Mucosa of stomach (tissue), 1 donor: ENCODE results near the gene HDGFL3.

ENCODE experiments used
- H3K27me3 ChIP-seq: one replicate; pipeline ENCODE4 v1.7.0; 2013; ENCODE audit warnings: mild to moderate bottlenecking, low read length; ENCODE audit not compliant: control insufficient read depth, insufficient read depth
- H3K36me3 ChIP-seq: one replicate; pipeline ENCODE4 v1.7.0; 2013; ENCODE audit warnings: low read length; ENCODE audit not compliant: control insufficient read depth, insufficient read depth
- H3K4me1 ChIP-seq: one replicate; pipeline ENCODE4 v1.7.0; 2013; ENCODE audit warnings: mild to moderate bottlenecking, low read length; ENCODE audit not compliant: control insufficient read depth, insufficient read depth
- H3K4me3 ChIP-seq: one replicate; pipeline ENCODE4 v1.7.0; 2013; ENCODE audit warnings: low read length
- H3K9ac ChIP-seq: one replicate; pipeline ENCODE4 v1.7.0; 2013; ENCODE audit warnings: mild to moderate bottlenecking, low read length, moderate library complexity
- H3K9me3 ChIP-seq: one replicate; pipeline ENCODE4 v1.7.0; 2013; ENCODE audit warnings: mild to moderate bottlenecking, low read length, moderate library complexity; ENCODE audit not compliant: control insufficient read depth
- donor health status: Pancreatic carcinoma.

HDGFL3 gene

DNA sequence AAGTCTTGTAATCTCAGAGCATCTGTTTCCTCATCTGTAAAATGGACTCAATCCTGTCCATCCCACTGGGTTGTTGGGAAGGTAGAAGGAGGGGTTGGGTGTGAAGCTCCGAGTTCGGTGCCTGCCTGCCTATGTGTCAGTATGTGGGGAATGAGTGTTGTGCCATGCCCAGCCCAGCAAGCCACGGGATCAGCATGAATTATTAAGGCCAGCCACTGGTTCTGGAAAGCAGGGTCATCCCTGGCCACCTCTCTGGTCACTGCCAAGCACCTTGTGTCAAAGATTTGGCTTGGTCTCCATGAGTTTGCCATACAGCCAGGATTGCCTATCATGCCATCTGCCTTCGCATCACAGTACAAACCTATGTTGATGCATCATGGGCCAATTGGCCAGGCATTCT lies 88.7 kb downstream of the HDGFL3 start:
- H3K9ac ChIP-seq, result no peak overlapping the region
- H3K4me3 ChIP-seq, result no peak overlapping the region
- H3K27me3 ChIP-seq, result no peaks in the 10 kb centered on the region
- H3K4me1 ChIP-seq, result no peaks in the 10 kb centered on the region
- H3K36me3 ChIP-seq, result no peaks in the 10 kb centered on the region
- H3K9me3 ChIP-seq, result no peaks in the 10 kb centered on the region

DNA sequence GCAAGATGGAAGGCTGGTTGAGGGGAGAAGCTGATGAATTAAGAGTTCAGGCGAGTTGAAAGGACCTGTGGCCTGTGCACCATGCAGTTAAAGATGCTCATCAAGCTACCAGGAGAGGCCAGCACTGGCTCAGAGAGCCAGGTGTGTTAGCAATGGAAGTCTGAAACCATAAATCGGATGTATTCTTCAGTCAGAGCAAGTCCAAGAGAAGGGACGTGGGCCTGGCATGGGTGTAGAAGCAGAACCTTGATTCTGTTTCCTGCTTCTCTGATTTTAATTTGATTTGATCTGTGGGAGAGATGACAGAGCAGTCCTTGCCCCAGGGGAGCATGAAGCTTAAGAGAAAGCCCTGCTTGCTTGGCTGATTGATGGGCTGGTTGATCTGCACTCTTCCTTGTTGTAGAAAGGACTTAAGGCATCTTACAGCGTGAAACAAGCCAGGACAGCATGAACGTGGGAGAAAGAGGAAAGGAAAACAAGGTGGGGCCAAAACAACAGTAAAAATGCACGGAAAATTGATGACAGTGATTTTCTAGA lies 89.3 kb downstream of the HDGFL3 start:
- no peaks in the 10 kb centered on the region for H3K4me1 ChIP-seq
- no peak overlapping the region for H3K9ac ChIP-seq
- H3K36me3 ChIP-seq, result no peaks in the 10 kb centered on the region
- H3K9me3 ChIP-seq, result no peaks in the 10 kb centered on the region
- no peaks in the 10 kb centered on the region for H3K27me3 ChIP-seq
- no peak overlapping the region for H3K4me3 ChIP-seq

DNA sequence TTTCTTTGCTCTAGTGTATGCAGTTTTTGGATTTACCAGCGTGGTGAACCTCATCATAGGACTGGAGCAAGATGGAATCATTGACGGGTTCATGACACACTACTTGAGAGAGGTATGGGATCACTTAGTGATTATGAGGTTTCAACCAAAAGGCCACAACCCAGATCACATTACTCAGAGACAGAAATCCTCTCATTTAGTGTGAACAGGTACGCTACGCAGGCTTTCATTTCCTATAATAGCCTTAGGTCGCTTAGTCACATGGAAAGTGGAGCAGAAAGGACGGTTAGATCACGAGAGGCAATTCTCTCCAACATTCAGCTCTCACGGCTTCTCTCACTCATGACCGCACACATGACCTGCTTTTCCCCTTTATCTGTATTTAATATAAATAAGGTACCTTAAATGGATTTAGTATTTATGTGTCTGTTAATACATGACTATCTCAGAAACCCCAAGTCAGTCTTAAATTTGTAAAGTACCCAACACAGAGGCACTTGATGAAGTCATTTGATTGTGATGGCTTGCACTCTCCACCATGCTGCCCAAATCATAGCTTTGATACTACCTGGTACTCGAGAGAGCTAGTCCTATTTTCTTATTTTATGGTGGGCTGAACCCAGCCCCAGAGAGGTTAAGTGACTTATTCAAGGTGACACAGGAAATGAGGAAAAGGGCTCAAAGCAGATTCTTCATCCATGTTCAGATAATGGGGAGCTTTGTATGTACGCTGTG lies 91.6 kb downstream of the HDGFL3 start:
- H3K4me1 ChIP-seq, result no peaks in the 10 kb centered on the region
- H3K4me3 ChIP-seq, result no peak overlapping the region
- H3K27me3 ChIP-seq, result no peaks in the 10 kb centered on the region
- no peak overlapping the region for H3K9ac ChIP-seq
- H3K9me3 ChIP-seq, result no peaks in the 10 kb centered on the region
- no peaks in the 10 kb centered on the region for H3K36me3 ChIP-seq

DNA sequence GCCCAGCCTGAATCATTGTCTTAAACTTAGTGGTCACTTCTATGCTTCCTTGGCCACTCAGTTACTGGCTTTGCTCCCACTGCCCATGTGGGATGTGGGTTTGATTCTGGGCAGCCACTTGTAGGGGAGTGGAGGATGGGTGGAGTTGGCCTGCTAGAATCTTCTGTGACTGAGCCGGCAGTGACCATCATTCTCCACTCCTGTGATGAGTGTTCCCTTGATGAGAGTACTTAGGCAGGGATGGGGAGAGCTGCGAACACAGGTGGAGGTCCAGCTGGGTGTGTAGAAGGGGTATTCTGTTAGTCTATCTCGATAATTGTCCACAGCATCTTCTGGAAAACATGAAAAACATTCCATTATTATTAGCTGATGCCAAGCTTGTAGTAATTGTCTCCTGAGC lies 92.2 kb downstream of the HDGFL3 start:
- no peaks in the 10 kb centered on the region for H3K9me3 ChIP-seq
- H3K9ac ChIP-seq, result no peak overlapping the region
- no peaks in the 10 kb centered on the region for H3K36me3 ChIP-seq
- H3K27me3 ChIP-seq, result no peaks in the 10 kb centered on the region
- no peak overlapping the region for H3K4me3 ChIP-seq
- no peaks in the 10 kb centered on the region for H3K4me1 ChIP-seq

DNA sequence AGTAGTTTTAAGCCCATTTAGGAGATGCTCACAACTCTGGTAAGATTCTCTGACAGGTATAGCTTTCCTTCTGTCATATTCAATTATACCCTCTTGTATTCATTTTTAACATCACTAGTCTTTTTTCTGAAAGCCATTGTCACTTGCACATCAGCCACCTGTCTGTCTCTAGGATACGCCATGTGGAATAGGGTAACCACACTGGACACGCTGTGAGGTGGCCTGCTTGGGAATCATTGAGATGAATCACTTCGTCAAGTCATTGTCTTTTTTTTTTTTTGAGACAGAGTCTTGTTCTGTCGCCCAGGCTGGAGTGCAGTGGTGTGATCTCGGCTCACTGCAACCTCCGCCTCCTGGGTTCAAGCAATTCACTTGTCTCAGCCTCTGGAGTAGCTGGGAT lies 92.8 kb downstream of the HDGFL3 start:
- H3K36me3 ChIP-seq, result no peaks in the 10 kb centered on the region
- peaks cover 3% of the 10 kb centered on the region for H3K27me3 ChIP-seq
- no peak overlapping the region for H3K9ac ChIP-seq
- no peak overlapping the region for H3K4me3 ChIP-seq
- H3K4me1 ChIP-seq, result no peaks in the 10 kb centered on the region
- no peaks in the 10 kb centered on the region for H3K9me3 ChIP-seq

DNA sequence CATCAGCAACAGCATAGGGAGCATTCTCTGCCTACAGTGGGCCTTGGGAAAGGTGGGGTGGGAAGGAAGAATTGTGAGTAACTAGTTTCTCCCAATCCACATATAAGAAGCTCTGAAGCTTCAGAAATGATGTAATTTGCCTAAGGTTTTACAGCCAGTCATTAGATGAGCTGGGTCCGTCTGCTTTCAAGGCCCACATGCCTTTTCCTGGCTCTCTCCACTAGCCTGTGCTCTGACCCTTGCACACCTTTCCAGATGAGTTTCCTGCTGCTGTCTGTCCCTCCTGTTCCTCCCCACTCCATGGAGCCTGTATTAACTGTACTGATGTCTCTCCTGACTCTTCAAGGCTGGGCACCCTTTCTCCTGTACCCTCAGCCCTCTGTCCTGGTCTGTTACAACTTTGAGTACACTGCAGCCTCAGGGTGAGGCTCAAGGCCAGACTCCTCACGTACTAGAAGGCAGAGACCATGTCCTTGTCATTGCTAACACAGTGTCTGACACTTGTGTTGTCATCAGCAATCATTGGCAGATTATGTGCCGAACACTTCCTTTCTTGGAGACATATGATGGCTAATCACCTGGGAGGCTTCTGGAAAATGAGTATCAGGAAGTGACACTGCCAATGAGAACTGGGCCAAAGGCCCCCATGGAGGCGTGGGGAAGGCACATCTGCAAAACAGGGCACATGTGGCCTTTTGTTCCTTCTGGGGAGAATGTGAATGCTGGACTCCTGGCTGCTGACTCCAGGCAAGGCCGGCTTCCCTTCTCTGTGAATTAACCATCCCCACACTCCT lies 93.5 kb downstream of the HDGFL3 start:
- H3K9me3 ChIP-seq, result no peaks in the 10 kb centered on the region
- no peaks in the 10 kb centered on the region for H3K36me3 ChIP-seq
- no peaks in the 10 kb centered on the region for H3K4me1 ChIP-seq
- H3K4me3 ChIP-seq, result no peak overlapping the region
- H3K27me3 ChIP-seq, result peaks cover 10% of the 10 kb centered on the region
- H3K9ac ChIP-seq, result no peak overlapping the region

DNA sequence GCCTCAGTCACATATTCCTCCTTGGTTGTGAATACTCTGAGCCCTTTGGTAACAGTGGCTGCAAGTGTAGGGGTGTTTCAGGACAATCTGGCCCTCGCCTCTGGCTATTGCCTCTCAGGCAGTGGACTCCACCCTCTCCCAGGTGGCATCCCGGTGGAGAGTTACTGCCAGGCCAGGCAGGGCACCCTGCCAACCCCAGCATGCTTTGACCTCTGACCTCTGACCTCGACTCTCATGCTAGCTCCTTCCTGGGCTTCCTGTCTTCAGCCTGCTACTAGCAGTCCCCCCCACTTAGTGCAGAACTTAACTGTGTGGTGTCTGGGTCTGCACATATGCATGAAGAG lies 94.7 kb downstream of the HDGFL3 start:
- Histone ChIP-seq H3K9ac (no peak overlapping the region), H3K36me3 (no peaks in the 10 kb centered on the region), H3K4me3 (no peak overlapping the region), H3K9me3 (no peaks in the 10 kb centered on the region), H3K4me1 (no peaks in the 10 kb centered on the region), H3K27me3 (peaks cover 22% of the 10 kb centered on the region)

DNA sequence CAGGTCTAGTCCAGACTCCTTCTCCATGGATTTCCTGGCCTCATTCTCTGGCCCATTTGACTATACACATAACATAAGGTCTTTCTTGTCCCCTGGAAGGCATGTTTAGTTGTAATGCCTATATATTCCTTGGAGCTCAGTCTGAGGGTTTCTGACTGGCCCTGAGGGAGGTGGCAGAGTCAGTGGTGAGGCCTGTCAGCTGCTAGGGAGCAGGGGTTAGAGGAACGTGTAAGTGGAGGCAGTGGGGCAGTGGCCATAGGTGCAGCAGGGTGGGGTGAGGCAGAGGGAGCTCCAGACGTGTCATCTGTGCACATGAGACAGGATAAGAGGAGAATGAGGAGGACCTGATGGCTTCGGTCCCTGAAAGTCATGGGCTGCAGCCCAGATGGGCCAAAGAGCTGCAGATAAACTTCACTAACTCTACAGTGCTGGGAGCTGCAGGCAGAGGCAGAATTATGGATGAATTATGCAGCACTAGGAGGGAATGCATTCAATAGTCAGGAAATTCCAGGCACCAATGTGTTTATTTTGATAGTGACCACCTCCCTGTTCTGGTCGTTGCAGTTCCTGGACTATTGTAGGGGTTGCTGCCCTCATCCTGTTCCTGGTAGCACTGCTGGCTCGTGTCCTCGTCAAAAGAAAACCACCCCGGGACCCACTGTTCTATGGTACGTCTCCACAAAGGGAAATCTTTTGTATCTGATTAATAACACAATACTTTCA lies 95.2 kb downstream of the HDGFL3 start:
- peaks cover 27% of the 10 kb centered on the region for H3K27me3 ChIP-seq
- H3K9me3 ChIP-seq, result no peaks in the 10 kb centered on the region
- H3K9ac ChIP-seq, result no peak overlapping the region
- no peaks in the 10 kb centered on the region for H3K4me1 ChIP-seq
- no peaks in the 10 kb centered on the region for H3K36me3 ChIP-seq
- H3K4me3 ChIP-seq, result no peak overlapping the region

DNA sequence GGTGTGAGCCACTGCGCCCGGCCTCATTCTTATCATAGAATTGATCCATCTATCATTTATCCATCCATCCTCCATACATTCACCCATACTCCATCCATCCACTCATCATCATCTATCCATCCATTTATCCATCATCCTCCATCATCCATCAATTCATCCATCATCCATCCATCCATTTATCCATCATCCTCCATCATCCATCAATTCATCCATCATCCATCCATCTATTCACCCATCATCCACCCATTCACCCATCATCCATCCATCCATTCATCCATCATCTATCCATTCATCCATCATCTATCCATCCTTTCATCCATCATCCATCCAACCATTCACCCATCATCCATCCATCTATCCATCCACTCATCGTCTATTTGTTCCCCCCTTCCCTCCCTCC lies 96.5 kb downstream of the HDGFL3 start:
- H3K27me3 ChIP-seq, result peaks cover 36% of the 10 kb centered on the region

DNA sequence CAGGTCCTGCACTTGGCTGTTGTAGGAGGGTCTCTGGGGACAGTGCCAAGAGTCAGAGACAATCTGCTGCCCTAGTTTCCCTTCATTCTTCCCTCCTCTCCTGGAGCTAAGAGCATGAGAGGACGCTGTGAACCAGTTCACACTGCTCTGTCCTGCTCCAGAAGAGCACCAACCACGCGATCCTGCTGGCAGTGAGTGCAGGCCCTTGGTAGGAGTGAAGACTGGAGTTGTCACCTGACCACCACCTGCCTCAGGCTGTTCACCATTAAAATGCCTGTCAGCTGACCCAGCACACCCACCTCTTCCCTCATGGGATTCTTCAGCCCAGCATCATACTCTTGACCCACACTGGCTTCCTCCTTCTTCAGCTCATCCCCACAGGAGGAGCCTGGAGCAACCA lies 97.2 kb downstream of the HDGFL3 start:
- no peaks in the 10 kb centered on the region for H3K36me3 ChIP-seq
- no peaks in the 10 kb centered on the region for H3K4me1 ChIP-seq
- H3K9ac ChIP-seq, result no peak overlapping the region
- no peak overlapping the region for H3K4me3 ChIP-seq
- no peaks in the 10 kb centered on the region for H3K9me3 ChIP-seq
- H3K27me3 ChIP-seq, result peaks cover 36% of the 10 kb centered on the region

More for the DNA sequence above, 96.5 kb downstream of the HDGFL3 start:
- Histone ChIP-seq H3K36me3 (no peaks in the 10 kb centered on the region), H3K9me3 (no peaks in the 10 kb centered on the region), H3K4me3 (no peak overlapping the region), H3K9ac (no peak overlapping the region), H3K4me1 (no peaks in the 10 kb centered on the region)

DNA sequence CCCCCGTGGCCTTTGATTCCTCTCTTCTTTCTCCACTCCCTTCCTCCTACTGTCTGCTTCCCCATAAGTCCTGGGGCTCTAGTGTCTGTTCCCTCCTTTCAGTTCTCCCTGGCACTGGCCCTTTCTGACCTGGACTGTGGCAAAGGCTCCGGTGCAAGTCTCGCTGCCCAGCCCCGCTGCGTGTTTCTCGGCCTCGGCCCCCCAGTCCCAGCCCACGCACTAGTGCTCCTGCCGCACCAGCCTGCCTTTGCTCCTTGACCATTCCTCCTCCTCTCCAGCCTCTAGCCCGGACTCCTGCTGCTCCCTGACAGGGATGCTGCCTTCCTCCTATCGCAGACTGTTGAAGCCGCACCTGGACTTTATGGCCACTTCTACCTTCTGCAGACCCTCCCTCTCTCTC lies 98.1 kb downstream of the HDGFL3 start:
- H3K27me3 ChIP-seq, result peaks cover 36% of the 10 kb centered on the region
- H3K4me1 ChIP-seq, result no peaks in the 10 kb centered on the region
- no peak overlapping the region for H3K4me3 ChIP-seq
- H3K9ac ChIP-seq, result no peak overlapping the region
- H3K9me3 ChIP-seq, result no peaks in the 10 kb centered on the region
- no peaks in the 10 kb centered on the region for H3K36me3 ChIP-seq
